NCI-H510A treated with DMSO at 0.1 percent for 48 hours (cell line): ENCODE results near the gene ST3GAL3.

Experiments
- DNase-seq: peaks from one replicate; lab custom pipeline; 2025; lab: John Stamatoyannopoulos, UW

ST3GAL3 gene

GRCh38 chr1:43786960-43787359, 79.6 kb downstream of the ST3GAL3 start:
- DNase-seq = no peak

GRCh38 chr1:43789604-43790550, 82.5 kb downstream of the ST3GAL3 start:
- DNase-seq = no peak

- DNase-seq = no peak
Observed at GRCh38 chr1:43791243-43791642, 83.9 kb downstream of the ST3GAL3 start.

- no peak for DNase-seq
Observed at GRCh38 chr1:43796111-43796581, 88.8 kb downstream of the ST3GAL3 start.

- no peak for DNase-seq
Observed at GRCh38 chr1:43797891-43798290, 90.6 kb downstream of the ST3GAL3 start.

GRCh38 chr1:43799656-43800635, 92.6 kb downstream of the ST3GAL3 start:
- DNase-seq = no peak

- DNase-seq = no peak
Observed at GRCh38 chr1:43800771-43801170, 93.4 kb downstream of the ST3GAL3 start.

GRCh38 chr1:43801203-43801602, 93.9 kb downstream of the ST3GAL3 start:
- no peak for DNase-seq

- no peak for DNase-seq
Observed at GRCh38 chr1:43802356-43802980, 95.1 kb downstream of the ST3GAL3 start.

- no peak for DNase-seq
Observed at GRCh38 chr1:43803105-43803504, 95.8 kb downstream of the ST3GAL3 start.

- DNase-seq = no peak
Observed at GRCh38 chr1:43803646-43804045, 96.3 kb downstream of the ST3GAL3 start.

- no peak for DNase-seq
Observed at GRCh38 chr1:43804569-43804968, 97.2 kb downstream of the ST3GAL3 start.

GRCh38 chr1:43805340-43805739, 98.0 kb downstream of the ST3GAL3 start:
- DNase-seq = no peak

- no peak for DNase-seq
Observed at GRCh38 chr1:43806183-43806582, 98.8 kb downstream of the ST3GAL3 start.

- DNase-seq = no peak
Observed at GRCh38 chr1:43809097-43809673, 101.8 kb downstream of the ST3GAL3 start.

GRCh38 chr1:43812579-43812978, 105.2 kb downstream of the ST3GAL3 start:
- no peak for DNase-seq

GRCh38 chr1:43814401-43814800, 107.1 kb downstream of the ST3GAL3 start:
- no peak for DNase-seq

GRCh38 chr1:43817304-43817939, 110.1 kb downstream of the ST3GAL3 start:
- no peak for DNase-seq

GRCh38 chr1:43818691-43819090, 111.4 kb downstream of the ST3GAL3 start:
- DNase-seq = no peak

GRCh38 chr1:43819357-43819756, 112.0 kb downstream of the ST3GAL3 start:
- DNase-seq = no peak

GRCh38 chr1:43821471-43821870, 114.1 kb downstream of the ST3GAL3 start:
- DNase-seq = no peak
